ENCODE data around the gene GCK. TPM values are rescaled to one million over a fixed set of nuclear protein-coding genes. Genes with fewer than 3 reads are reported as not detected.

Gene GCK
- total and polyA plus RNA-seq, 4 donors = 0.09 to 12.7 (median 0.44) TPM

GRCh38 chr7:44128721-44129582 is 60.3 kb downstream of the GCK start:
- Histone ChIP-seq H3K27me3 (ENCODE audit: control insufficient read depth in 4 of 4, insufficient read depth in 4 of 4, low read length in 3 of 4) (no peaks in the 10 kb centered on the region), H3K4me1 (ENCODE audit: control insufficient read depth in 4 of 4, insufficient read depth in 4 of 4, low read length in 3 of 4) (peaks cover 2 to 21% (median 17%) of the 10 kb centered on the region in 4 donors), H3K36me3 (ENCODE audit: control insufficient read depth in 4 of 4, insufficient read depth in 3 of 4, low read depth in 1 of 4, low read length in 3 of 4) (no peaks in the 10 kb centered on the region), H3K27ac (ENCODE audit: low read depth in 1 of 2, low read length in 2 of 2) (no peak overlapping the region), H3K4me3 (ENCODE audit: low read depth in 1 of 3, low read length in 3 of 3) (no peak overlapping the region), H3K9ac (ENCODE audit: low read depth in 1 of 2, low read length in 2 of 2) (no peak overlapping the region), H3K9me3 (ENCODE audit: control insufficient read depth in 4 of 4, low read length in 3 of 4) (no peaks in the 10 kb centered on the region)
- DNase-seq (ENCODE audit: low spot score) = no peak
- no peak for TF ChIP-seq JUND (IDR thresholded peaks at IDR 0.05)
- no peak for TF ChIP-seq HNF4A (conservative IDR thresholded peaks at IDR 0.05)
- no peak for TF ChIP-seq NR2F2 (IDR thresholded peaks at IDR 0.05)
- TF ChIP-seq RXRA (IDR thresholded peaks at IDR 0.05) = no peak
- no peak for TF ChIP-seq FOXA2 (IDR thresholded peaks at IDR 0.05)
- TF ChIP-seq ATF3 (IDR thresholded peaks at IDR 0.05) = no peak
- TF ChIP-seq HNF4G (IDR thresholded peaks at IDR 0.05) = no peak
- no peak for TF ChIP-seq TAF1 (conservative IDR thresholded peaks at IDR 0.05)
- no peak for TF ChIP-seq RAD21 (IDR thresholded peaks at IDR 0.05)
- TF ChIP-seq, protein P1, sequence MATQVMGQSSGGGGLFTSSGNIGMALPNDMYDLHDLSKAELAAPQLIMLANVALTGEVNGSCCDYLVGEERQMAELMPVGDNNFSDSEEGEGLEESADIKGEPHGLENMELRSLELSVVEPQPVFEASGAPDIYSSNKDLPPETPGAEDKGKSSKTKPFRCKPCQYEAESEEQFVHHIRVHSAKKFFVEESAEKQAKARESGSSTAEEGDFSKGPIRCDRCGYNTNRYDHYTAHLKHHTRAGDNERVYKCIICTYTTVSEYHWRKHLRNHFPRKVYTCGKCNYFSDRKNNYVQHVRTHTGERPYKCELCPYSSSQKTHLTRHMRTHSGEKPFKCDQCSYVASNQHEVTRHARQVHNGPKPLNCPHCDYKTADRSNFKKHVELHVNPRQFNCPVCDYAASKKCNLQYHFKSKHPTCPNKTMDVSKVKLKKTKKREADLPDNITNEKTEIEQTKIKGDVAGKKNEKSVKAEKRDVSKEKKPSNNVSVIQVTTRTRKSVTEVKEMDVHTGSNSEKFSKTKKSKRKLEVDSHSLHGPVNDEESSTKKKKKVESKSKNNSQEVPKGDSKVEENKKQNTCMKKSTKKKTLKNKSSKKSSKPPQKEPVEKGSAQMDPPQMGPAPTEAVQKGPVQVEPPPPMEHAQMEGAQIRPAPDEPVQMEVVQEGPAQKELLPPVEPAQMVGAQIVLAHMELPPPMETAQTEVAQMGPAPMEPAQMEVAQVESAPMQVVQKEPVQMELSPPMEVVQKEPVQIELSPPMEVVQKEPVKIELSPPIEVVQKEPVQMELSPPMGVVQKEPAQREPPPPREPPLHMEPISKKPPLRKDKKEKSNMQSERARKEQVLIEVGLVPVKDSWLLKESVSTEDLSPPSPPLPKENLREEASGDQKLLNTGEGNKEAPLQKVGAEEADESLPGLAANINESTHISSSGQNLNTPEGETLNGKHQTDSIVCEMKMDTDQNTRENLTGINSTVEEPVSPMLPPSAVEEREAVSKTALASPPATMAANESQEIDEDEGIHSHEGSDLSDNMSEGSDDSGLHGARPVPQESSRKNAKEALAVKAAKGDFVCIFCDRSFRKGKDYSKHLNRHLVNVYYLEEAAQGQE (IDR thresholded peaks at IDR 0.05) = no peak
- no peak for TF ChIP-seq FOXA1 (IDR thresholded peaks at IDR 0.05)
- WGBS = 80% methylated on average over 6 of the region's 6 CpGs

DNA sequence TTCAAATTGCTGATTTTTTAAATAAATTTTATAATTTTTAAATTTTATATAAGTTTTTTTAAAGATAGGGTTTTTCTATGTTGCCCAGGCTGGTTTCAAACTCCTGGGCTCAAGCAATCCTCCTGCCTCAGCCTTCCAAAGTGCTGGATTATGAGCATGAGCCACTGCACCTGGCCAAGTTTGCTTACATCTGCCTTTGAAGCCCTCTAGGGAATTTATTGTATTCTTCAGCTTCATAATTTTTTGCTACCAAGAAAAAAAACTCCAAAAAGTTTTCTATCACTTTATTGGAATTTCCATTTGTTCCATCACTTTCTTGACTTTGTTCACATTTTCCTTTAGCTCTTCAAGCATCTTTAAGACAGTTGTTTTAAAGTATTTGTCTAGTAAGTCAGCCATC is 62.1 kb downstream of the GCK start:
- Histone ChIP-seq H3K4me1 (ENCODE audit: control insufficient read depth in 4 of 4, insufficient read depth in 4 of 4, low read length in 3 of 4) (peaks cover 8 to 32% (median 22%) of the 10 kb centered on the region in 4 donors), H3K27ac (ENCODE audit: low read depth in 1 of 2, low read length in 2 of 2) (no peak overlapping the region), H3K4me3 (ENCODE audit: low read depth in 1 of 3, low read length in 3 of 3) (no peak overlapping the region), H3K36me3 (ENCODE audit: control insufficient read depth in 4 of 4, insufficient read depth in 3 of 4, low read depth in 1 of 4, low read length in 3 of 4) (no peaks in the 10 kb centered on the region), H3K9ac (ENCODE audit: low read depth in 1 of 2, low read length in 2 of 2) (no peak overlapping the region), H3K9me3 (ENCODE audit: control insufficient read depth in 4 of 4, low read length in 3 of 4) (no peaks in the 10 kb centered on the region), H3K27me3 (ENCODE audit: control insufficient read depth in 4 of 4, insufficient read depth in 4 of 4, low read length in 3 of 4) (no peaks in the 10 kb centered on the region)
- TF ChIP-seq, protein P1 (IDR thresholded peaks at IDR 0.05) = no peak
- TF ChIP-seq FOXA2 (IDR thresholded peaks at IDR 0.05) (no peak), HNF4A (conservative IDR thresholded peaks at IDR 0.05) (no peak), ZBTB33 (IDR thresholded peaks at IDR 0.05) (no peak), SP1 (IDR thresholded peaks at IDR 0.05) (no peak), RAD21 (IDR thresholded peaks at IDR 0.05) (no peak), CTCF (IDR thresholded peaks at IDR 0.05; ENCODE audit: low read depth, low read length, missing input control) (no peak), YY1 (IDR thresholded peaks at IDR 0.05) (no peak), RXRA (IDR thresholded peaks at IDR 0.05) (no peak), GABPA (IDR thresholded peaks at IDR 0.05 in 1 of 2, conservative IDR thresholded peaks at IDR 0.05 in 1 of 2) (no peak), HNF4G (IDR thresholded peaks at IDR 0.05) (no peak), ATF3 (IDR thresholded peaks at IDR 0.05) (no peak), TAF1 (conservative IDR thresholded peaks at IDR 0.05) (no peak), FOXA1 (IDR thresholded peaks at IDR 0.05) (no peak), EGR1 (IDR thresholded peaks at IDR 0.05; ENCODE audit: low read depth in 2 of 2) (no peak), NR2F2 (IDR thresholded peaks at IDR 0.05) (no peak), MAX (IDR thresholded peaks at IDR 0.05) (no peak), JUND (IDR thresholded peaks at IDR 0.05) (no peak)
- DNase-seq (ENCODE audit: low spot score) = no peak
